Measurements from ENCODE around the gene PMFBP1.
A peak's percentile ranks its signal among the peaks of the same experiment; 100 is the strongest.
"Not testable (repeated sequence)": the region's sequence is repeated elsewhere in the genome, so short reads cannot be mapped to it uniquely, and the experiment has no call there.

PMFBP1 gene

DNA sequence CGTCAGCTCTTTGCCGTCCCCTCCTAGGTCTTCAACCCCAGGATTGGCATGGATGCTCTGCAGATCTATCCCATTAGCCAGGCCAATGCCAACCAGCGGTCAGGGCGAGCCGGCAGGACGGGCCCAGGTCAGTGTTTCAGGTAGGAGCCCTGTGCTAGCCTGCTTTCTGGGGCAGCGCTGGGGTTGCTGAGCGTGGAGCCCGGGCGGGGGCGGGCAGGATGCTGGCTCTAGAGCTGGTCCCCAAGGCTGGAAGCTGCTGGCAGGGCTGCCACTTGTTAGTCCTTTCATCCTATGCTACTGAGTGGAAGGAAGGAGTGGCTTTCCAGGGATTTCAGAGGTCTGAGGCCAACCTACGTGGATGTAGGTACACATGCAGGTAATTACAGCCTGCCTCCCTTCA is 66.0 kb downstream of the PMFBP1 start:
- no peak for DNase-seq (ENCODE audit: low spot score)

DNA sequence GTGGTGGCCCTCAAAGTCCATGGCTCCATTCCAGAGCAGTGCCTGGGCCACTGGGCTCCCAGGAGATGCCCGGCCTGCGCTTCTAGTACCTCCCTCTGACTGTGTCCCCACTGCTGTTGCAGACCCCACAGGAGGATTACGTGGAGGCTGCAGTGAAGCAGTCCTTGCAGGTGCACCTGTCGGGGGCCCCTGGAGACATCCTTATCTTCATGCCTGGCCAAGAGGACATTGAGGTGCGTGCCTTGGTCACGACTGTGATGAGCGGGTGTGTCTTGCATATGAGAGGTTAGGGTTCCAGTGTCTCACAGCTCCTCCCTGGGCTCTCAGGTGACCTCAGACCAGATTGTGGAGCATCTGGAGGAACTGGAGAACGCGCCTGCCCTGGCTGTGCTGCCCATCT is 67.0 kb downstream of the PMFBP1 start:
- DNase-seq (ENCODE audit: low spot score) = no peak

DNA sequence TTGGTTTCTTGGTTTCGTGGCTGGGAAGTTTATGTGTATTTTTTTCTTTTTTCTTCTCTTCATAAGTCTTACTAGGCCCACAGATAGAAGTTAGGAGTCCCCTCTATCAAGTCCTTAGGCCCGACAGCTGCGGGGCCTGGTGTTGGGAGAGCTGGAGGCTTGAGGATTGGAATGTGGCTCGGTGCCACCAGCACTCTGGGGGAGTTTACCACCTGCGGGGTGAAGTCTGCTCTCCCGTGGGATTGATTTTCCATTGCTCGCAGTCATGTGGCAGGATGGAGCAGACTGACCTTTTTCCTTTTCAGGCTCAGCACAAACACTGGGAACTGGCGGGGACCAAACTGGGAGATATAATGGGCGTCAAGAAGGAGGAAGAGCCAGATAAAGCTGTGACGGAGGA is 70.8 kb downstream of the PMFBP1 start:
- no peak for DNase-seq (ENCODE audit: low spot score)

DNA sequence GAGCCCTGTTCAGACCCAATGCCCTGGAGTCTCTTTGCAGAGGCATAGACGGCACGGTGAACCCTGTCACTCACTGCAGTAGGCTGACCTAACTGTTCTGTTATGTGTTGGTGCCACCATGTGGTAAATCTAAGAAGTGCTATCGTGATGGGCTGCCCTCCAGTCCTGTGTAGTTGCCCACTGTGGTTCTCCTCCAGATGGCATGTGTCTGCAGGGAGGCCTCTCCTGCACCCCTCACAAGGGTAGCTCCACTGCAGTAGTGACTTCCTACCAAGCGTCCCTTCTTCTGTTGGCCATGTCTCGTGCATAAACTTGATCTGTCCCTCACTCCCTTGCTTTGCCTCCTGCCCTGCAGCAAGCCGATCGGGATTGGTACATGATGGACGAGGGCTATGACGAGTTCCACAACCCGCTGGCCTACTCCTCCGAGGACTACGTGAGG is 72.6 kb downstream of the PMFBP1 start:
- peak; percentile 15 for DNase-seq (ENCODE audit: low spot score)

DNA sequence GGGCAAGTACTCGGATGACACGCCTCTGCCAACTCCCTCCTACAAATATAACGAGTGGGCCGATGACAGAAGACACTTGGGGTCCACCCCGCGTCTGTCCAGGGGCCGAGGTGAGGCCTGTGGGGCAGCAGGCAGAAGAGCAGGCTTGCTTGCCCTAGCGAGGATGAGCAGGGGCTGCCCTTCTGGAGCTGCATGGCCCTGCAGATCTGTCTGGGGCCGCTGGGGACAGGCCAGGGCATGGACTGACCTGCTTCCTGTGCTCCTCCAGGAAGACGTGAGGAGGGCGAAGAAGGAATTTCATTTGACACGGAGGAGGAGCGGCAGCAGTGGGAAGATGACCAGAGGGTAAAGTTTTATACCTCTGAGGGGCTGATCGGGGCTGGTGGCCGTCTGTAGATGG is 73.0 kb downstream of the PMFBP1 start:
- no peak for DNase-seq (ENCODE audit: low spot score)

DNA sequence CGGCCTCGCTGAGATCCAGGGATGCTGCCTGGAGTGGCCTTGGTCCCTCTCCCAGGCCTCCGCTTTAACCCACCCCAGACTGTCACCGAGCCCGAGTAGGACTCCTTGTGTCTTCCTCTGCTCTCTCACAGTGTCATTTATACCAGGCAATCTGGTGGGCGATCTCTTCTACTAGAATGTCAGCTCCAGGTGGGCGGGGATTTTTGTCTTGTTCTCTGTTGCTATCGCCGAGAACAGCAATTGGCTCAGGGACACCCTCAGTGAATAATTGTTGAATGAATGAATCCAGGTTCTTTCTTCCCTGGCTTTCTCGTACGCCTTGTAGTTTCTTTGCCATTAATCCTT is 77.7 kb downstream of the PMFBP1 start:
- DNase-seq (ENCODE audit: low spot score) = no peak

DNA sequence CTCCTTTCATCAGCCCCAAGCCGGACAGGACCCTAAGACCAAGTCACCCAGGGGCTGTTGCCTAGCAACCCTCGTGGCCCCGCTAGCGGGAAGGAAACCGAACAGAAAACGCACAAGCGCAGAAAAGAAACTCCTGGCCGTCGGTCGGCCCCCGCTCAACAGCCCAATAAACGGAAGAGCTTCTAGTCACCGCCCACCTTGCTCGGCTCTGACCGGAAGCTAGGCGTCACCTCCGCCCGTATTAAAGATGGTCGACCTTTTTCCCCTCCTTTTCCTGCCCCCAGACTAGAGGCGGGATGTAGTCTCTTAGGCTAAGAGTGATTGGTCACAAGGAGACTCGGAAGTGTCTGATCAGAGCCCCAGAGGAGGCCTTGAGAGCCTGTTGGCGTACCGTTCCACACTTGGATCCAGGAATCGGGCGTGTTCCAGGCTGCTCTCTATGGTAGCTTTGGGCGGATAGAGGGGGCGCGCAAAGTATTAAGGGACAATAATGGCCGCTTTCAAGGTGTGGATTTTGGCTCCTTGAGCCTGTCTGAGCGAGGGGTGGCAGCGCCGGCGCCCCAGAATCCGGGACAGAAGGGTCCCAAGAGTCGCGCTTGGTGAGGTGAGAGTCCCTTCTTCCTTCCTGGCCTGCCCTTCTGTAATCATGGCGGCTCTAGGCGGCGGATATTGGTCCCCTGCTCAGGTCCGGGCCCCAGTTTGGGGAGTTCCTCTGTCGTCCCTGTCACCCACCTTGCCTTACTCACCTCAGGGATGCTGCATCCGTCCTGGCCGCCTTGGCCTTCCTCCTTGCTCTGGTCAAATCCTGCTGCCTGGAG is 78.3 kb downstream of the PMFBP1 start, which contains the start of the genes DHX38 and TXNL4B:
DHX38 (plus strand) TSS at position 400 of the 818 bp plus-strand sequence. CDS start 2,311 bp downstream, outside the sequence.
TXNL4B (minus strand) TSS at position 173 of the 818 bp plus-strand sequence. CDS start 2,871 bp downstream, outside the sequence.
- DNase-seq (ENCODE audit: low spot score) = peak; percentile 96

DNA sequence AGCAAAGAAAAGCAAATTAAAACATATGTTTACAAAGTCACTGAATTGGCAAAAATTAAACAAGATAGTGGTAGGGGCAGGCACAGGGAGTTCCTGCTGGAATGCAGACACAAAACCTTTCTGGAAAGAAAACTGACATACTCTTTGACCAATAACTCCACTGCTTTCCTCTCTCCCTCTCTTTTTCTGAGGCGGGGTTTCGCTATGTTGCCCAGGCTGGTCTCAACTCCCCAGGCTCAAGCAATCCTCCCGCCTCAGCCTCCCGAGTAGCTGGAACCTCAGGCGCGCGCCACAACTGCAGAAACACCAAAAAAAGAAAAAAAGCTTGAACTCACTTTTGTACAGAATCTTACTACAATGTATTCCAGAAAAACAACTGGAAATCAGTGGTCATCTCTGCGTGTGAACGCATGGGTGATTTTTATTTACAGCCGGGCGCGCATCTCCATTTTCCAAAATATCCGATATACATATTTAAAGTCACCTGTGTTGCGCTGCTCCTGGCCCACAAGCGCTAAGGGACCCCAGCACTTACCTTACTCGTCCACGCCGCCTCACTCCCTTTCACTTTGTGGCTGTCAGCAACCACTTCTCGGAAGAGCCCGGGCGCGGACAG is 79.0 kb downstream of the PMFBP1 start:
- DNase-seq (ENCODE audit: low spot score) = no peak

DNA sequence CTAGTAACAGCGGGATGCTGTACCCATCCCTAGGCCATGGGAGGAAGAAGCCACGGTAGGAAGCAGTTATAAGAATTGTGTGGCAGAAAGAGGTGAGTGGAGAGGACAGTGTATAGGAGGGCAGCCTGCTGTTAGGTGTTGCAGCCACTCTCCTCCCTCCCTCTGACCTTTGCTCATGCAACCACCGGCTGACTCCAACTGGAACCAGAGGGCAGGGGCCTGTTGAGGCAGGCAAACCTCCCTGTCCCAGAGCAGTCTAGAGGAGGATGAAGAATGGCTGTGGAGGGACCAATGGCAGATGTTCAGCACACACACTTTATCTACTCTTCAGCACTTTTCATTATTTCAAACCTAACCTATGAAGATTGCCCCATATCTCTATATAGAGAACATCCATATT is 80.7 kb downstream of the PMFBP1 start:
- DNase-seq (ENCODE audit: low spot score) = no peak

DNA sequence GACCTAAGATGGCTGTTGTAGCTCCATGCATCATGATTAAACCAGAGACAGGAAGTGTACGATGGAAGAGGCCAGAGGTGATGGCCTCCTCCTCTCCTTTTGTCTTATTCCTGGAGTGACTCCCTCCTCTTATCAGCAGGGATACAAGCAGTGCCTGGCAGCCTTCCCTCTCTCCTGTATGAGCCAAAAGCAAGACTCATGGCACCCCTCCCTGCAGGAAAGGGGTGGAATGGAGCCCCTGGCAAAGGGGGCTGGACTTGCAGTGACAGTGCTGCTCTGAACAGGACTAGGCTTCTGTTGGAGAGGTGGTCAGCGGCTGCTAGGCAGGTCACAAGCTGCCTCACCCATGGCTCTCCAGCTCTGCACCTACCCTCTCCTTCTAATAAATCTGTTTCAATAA is 87.0 kb downstream of the PMFBP1 start:
- no peak for DNase-seq (ENCODE audit: low spot score)

DNA sequence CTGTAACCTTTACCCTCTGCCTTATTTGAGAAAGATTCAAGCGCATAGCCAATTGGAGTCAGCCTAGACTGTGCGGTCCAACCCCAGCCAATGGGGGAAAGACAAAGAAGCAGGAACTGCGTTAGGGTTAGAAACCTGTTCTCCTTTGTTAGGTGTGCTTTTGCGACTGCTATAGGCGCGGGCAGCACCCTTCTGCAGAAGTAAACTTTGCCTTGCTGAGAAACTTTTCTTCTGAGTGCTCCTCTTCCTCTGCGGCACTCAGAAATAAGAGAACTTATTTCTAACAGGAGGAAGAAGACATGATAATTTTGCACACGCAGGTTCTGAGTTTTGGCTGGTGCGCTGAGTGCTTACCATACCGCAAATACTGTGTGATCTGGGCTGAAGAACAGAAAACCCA is 87.5 kb downstream of the PMFBP1 start:
- DNase-seq (ENCODE audit: low spot score) = no peak

DNA sequence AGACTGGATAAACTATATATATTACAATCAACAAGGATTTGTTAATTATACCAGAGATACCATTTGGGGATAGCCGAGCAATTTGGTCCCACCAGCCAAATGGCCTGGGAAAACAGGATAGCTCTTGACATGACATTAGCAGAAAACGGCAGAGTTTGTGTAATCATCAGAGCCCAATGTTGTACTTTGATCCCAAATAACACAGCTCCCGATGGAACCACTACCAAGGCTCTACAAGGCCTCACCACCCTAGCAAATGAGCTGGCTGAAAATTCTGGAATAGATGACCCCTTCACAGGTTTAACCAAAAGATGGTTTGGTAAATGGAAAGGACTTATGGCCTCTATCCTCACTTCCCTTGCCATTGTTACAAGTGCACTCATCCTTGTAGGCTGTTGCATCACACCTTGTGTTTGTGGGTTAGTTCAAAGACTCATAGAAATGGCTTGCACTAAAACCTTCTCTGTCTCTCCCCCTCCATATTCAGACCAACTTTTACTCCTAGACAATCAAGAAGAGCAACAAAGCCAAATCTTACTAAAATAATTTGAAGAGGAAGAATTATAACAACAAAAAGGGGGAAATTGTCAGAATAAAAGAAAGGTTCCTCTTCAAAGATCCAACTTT is 88.1 kb downstream of the PMFBP1 start:
- no peak for DNase-seq (ENCODE audit: low spot score)

DNA sequence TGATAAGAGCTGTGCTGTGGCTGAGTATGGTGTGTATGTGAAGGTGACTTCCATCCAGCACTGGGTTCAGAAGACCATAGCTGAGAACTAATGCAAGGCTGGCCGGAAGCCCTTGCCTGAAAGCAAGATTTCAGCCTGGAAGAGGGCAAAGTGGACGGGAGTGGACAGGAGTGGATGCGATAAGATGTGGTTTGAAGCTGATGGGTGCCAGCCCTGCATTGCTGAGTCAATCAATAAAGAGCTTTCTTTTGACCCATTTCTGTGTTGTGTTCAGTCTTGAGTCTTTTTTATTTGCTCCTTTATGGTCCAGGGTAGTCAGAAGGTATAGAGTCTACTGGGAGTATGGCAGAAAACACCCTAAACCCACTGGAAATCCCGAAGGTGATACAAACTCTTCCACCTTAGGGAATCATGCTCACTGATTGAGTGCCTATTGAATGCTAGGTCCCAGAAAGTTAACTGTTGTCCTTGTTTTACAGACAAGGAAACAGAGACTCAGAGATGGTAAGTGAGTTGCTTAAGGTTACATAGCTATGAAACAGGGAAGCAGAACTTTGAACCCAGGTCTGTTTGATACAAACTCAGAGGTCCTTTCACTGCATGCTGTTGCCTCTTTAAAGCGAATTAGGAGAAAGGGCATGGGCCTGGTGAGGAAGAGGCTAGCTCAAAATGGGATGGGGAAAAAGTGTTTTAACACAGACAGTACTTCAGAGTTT is 94.8 kb downstream of the PMFBP1 start:
- DNase-seq (ENCODE audit: low spot score) = not testable (repeated sequence)

DNA sequence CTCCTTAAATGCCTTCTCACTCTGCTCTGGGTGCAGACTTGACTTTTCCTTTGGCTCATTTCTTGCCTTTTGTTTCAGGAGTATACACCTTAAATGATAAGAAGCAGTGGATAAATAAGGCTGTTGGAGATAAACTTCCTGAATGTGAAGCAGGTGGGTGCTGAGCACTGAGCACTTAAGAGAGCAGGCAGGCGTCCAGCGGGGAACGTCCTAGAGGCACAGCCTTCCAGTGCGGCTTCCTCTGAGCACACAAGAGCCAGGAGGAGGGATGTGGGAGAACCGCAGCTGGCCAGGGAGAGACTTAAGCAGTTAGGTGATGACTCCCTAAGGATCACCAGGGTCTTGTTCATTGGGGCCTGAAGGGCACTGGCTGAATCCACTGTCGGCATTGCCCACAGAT is 96.9 kb downstream of the PMFBP1 start:
- DNase-seq (ENCODE audit: low spot score) = not testable (repeated sequence)

DNA sequence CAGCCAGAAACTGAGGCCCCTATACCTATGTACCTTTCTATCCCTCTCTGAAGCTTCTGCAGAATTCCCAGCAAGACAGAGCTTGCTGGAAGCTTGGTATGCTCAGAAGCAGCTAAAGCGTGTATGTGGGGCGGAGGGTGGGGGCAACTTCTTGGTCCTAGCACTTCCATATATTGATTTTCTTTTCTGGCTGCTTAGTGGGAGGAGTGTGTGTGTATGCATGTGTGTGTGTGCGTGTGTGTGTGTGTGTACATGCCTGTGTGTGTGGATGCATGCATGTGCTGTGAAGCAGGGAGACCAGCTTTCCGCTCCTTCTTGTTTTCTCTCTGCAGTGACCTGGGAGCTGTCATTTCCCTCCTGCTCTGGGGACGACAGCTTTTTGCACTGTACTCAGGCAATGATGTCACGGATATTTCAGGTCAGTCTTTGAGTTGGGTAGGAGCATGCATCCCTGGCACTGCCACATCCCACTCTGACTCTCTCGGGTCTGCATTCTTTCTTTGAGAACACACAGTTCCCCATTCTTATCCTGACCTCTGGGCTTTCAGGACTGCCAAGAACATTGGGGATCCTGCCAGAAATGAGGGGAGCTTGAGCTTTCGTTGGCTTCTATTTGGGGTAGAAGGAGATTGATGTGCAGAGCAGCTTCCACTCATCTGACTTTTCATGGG is 98.3 kb downstream of the PMFBP1 start:
- DNase-seq (ENCODE audit: low spot score) = no peak

DNA sequence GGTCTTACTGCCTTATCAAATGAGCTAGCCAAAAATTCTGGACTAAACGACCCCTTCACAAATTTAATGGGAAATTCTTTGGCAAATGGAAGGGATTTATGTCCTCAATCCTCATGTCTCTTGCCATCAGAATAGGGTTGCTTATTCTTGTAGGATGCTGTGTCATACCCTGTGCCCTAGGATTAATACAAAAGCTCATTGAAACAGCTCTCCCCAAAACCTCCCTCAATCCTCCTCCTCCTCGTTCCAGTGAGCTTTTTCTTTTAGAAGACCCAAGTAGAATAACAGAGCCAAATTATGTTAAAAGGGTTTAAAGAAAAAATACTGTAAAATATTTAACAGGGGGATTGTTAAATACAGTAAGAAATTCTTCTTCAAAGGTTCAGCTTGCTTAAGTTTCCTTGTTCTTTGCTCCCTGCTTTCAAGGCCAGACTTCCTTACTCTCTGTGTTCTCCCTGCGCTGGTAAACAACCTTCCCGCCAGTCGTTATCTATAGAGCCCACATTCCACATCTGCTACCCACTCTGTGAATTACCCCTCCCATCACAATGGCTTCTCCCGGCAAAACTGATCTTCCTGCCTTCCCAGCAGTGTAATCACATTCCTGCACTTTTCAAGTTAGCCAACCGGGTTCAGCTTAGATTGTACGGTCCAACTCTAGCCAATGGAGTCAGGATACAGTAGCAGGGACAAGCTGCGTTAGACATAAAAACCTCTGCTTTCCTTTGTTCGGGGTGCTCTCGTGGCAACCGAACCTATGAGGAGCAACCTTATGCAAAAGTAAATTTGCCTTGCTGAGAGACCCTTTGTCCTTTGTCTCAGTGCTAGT is 99.2 kb downstream of the PMFBP1 start:
- no peak for DNase-seq (ENCODE audit: low spot score)
